Keratinocyte (primary cell): ENCODE data around the gene ZNF205.

Experiments
- CTCF ChIP-seq, 3 experiments: IDR thresholded peaks in 1 of 3; conservative IDR thresholded peaks in 1 of 3; optimal IDR thresholded peaks in 1 of 3; 2 replicates in 2 of 3; 3 replicates in 1 of 3; pipeline versions ENCODE3 to v1.5.1; 2011; ENCODE audit warnings: low read length in 3 of 3, mild to moderate bottlenecking in 3 of 3, moderate library complexity in 2 of 3, control low read depth in 1 of 3, inconsistent platforms in 1 of 3; ENCODE audit not compliant: insufficient read depth in 2 of 3; ENCODE audit errors: extremely low read depth in 1 of 3
- EZH2 ChIP-seq: IDR thresholded peaks from one replicate; pipeline ENCODE4 v1.6.1; 2012; ENCODE audit warnings: inconsistent platforms, mild to moderate bottlenecking, low read length, moderate library complexity

GRCh38 chr16:3149630-3150345 lies 37.4 kb downstream of the ZNF205 start:
- TF ChIP-seq CTCF (optimal IDR thresholded peaks at IDR 0.05 in 1 of 3, IDR thresholded peaks at IDR 0.05 in 1 of 3, conservative IDR thresholded peaks at IDR 0.05 in 1 of 3; ENCODE audit: extremely low read depth in 1 of 3, insufficient read depth in 2 of 3, low read length in 3 of 3): peak; percentile 33 to 78 (median 62)
- no peak for TF ChIP-seq EZH2
